H1 (cell line): Measurements from ENCODE around the gene PAX5. TPM values are rescaled to one million over a fixed set of nuclear protein-coding genes. Genes with fewer than 3 reads are reported as not detected.

Source experiments
- CBX8 ChIP-seq: fragments of 300-800, 300-1000 bp; sonication (generic); IDR thresholded peaks from 2 replicates; pipeline ENCODE4 v1.7.1; 2016; ENCODE audit warnings: low read depth, low read length, borderline replicate concordance
- EP300 ChIP-seq, 2 experiments: IDR thresholded peaks; 1 replicate in 1 of 2; 2 replicates in 1 of 2; pipeline ENCODE4 v1.6.1; 2011 to 2012; ENCODE audit warnings: low read depth in 2 of 2, low read length in 2 of 2, mild to moderate bottlenecking in 2 of 2, borderline replicate concordance in 1 of 2, inconsistent platforms in 1 of 2, moderate library complexity in 1 of 2
- polyA plus RNA-seq, 7 experiments: library from polyadenylated mRNA; depleted of rRNA in 3 of 7; stranded (reverse) in 5 of 7; unstranded in 2 of 7; fragments of >200 nt in 5 of 7; fragments of 200-250 nt in 2 of 7; gene quantifications; 1 replicate in 5 of 7; 2 replicates in 1 of 7; 4 replicates in 1 of 7; pipeline versions ENCODE4 v1.2.1 to v1.2.3, GENCODE V29; 2011 to 2013; ENCODE audit warnings: missing spikeins in 2 of 7, mixed read lengths in 2 of 7
- total RNA-seq: library from RNA; stranded (reverse); fragmentation: NEBNext Ultra II Directional; extraction: Animal tissue kit (Norgen Biotek cat#: 25700); gene quantifications from 2 replicates; pipeline ENCODE4 v1.2.1, GENCODE V29; 2021
- TF ChIP-seq, protein P1 (sequence below): IDR thresholded peaks from 2 replicates; pipeline ENCODE4 v1.6.1; 2012; ENCODE audit warnings: inconsistent platforms

Gene PAX5
- total and polyA plus RNA-seq, 2 of the 8 experiments (the other 6 are each of a cell fraction or from before 2014, with no cell fraction given) = 0.29 to 0.43 TPM

DNA sequence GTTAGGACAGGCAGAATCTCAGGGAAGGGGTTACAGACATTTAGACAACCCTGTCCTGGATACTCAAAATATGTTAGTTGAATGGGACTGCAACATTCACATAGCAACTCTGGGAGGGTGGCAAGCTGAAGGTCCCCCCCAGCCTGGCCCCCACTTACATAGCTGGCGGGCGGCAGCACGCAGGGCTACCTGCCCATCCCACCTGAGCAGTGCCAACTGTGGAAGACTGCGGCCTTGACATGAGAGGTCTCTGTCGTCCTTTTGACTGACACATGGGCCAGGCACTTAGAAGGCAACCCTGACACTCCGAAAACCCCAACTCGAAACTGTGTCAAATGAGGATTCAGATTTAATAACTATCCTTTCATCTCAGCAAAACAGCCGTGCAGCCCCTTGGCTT, 16.5 kb downstream of the PAX5 start (continued):
- no peak for TF ChIP-seq CBX8
- no peak for TF ChIP-seq EP300 (IDR thresholded peaks at IDR 0.05; ENCODE audit: borderline replicate concordance in 1 of 2, low read depth in 2 of 2, low read length in 2 of 2)
- TF ChIP-seq, protein P1, sequence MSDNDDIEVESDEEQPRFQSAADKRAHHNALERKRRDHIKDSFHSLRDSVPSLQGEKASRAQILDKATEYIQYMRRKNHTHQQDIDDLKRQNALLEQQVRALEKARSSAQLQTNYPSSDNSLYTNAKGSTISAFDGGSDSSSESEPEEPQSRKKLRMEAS = no peak
